A549 (cell line): ENCODE measurements around the gene SEC14L6. TPM values are rescaled to one million over a fixed set of nuclear protein-coding genes. Genes with fewer than 3 reads are reported as not detected.
"Not testable (repeated sequence)": the region's sequence is repeated elsewhere in the genome, so short reads cannot be mapped to it uniquely, and the experiment has no call there.

Experiments
- ATAC-seq, 2 experiments: fragments of 200-7000 bp in 1 of 2; fragments of >200 bp in 1 of 2; cut with Nextera tagmentation in 1 of 2; cut with Tn5 transposase in 1 of 2; 3 replicates each; pipeline versions ENCODE4 v1.8.0 to v1.9.1; 2018 to 2020; ENCODE audit warnings: mild to moderate bottlenecking in 1 of 2, moderate library complexity in 1 of 2
- CTCF ChIA-PET: fragments of 300-600 bp; sonication (Branson Sonifier 250); formaldehyde crosslinking; extraction: SDS; loops from one replicate; lab custom pipeline; 2021; ENCODE audit warnings: antibody characterized with exemption, inconsistent platforms; lab: Yijun Ruan, JAX
- POLR2A ChIA-PET: fragments of 350-600 bp; formaldehyde crosslinking; extraction: SDS; loops from one replicate; lab custom pipeline; 2021; ENCODE audit warnings: antibody characterized with exemption, inconsistent platforms; lab: Yijun Ruan, JAX
- DNase-seq, 2 experiments: peaks; one replicate each; pipeline versions ENCODE4 v3.0.0 to v3.0.0-alpha.2; 2011 to 2016; ENCODE audit warnings: low read depth in 1 of 2, low spot score in 1 of 2
- FAIRE-seq: peaks from 2 replicates; lab custom pipeline; 2011; peaks lifted over from hg19 to GRCh38; lab: Jason Lieb, UNC
- H3K27ac ChIP-seq, 2 experiments: fragments of >200 bp; sonication (Bioruptor Twin); formaldehyde crosslinking; 3 replicates each; pipeline ENCODE4 v1.5.1; 2016 to 2017
- H3K4me1 ChIP-seq: fragments of >200 bp; sonication (Bioruptor Twin); formaldehyde crosslinking; 3 replicates; pipeline ENCODE4 v1.6.1; 2016
- H3K4me2 ChIP-seq: fragments of >200 bp; sonication (Bioruptor Twin); formaldehyde crosslinking; 3 replicates; pipeline ENCODE4 v1.6.1; 2016
- H3K4me3 ChIP-seq: fragments of >200 bp; sonication (Bioruptor Twin); formaldehyde crosslinking; 3 replicates; pipeline ENCODE4 v1.5.1; 2016
- H3K9me3 ChIP-seq: fragments of >200 bp; sonication (Bioruptor Twin); formaldehyde crosslinking; 3 replicates; pipeline ENCODE4 v1.6.1; 2016
- ATOH8 ChIP-seq: fragments of 250-450 bp; sonication (Bioruptor Pico); IDR thresholded peaks from 2 replicates; pipeline ENCODE4 v1.5.0; 2020; ENCODE audit warnings: low read depth, mild to moderate bottlenecking, moderate library complexity
- BCL3 ChIP-seq: fragments of >200 bp; sonication (Bioruptor Twin); formaldehyde crosslinking; IDR thresholded peaks from 3 replicates; pipeline ENCODE4 v1.6.1; 2016
- CBX2 ChIP-seq: fragments of 200-600 bp; sonication (generic); IDR thresholded peaks from 2 replicates; pipeline ENCODE4 v1.6.1; 2016; ENCODE audit warnings: low read depth, mild to moderate bottlenecking, borderline replicate concordance
- CEBPB ChIP-seq, 2 experiments: fragments of >200 bp in 1 of 2; sonication (Bioruptor Twin) in 1 of 2; formaldehyde crosslinking in 1 of 2; IDR thresholded peaks; 2 replicates each; pipeline ENCODE4 v1.6.1; 2012 to 2016
- EHF ChIP-seq: fragments of 250-450 bp; sonication (Bioruptor Pico); IDR thresholded peaks from 2 replicates; pipeline ENCODE4 v1.5.0; 2020; ENCODE audit warnings: mild to moderate bottlenecking
- EHMT2 ChIP-seq: fragments of 200-600 bp; sonication (generic); IDR thresholded peaks from 2 replicates; pipeline ENCODE4 v1.6.1; 2016; ENCODE audit warnings: antibody characterized with exemption, low read depth, mild to moderate bottlenecking, moderate library complexity
- ESRRA ChIP-seq: fragments of 150-350 bp; IDR thresholded peaks from 2 replicates; pipeline ENCODE4 v1.6.1; 2014; ENCODE audit warnings: mild to moderate bottlenecking, low read length, borderline replicate concordance
- FOSL2 ChIP-seq, 2 experiments: fragments of 450-650 bp in 1 of 2; fragments of >200 bp in 1 of 2; sonication (Bioruptor Twin) in 1 of 2; formaldehyde crosslinking; IDR thresholded peaks; 2 replicates each; pipeline versions ENCODE4 v1.5.0 to v1.6.1; 2016 to 2020; ENCODE audit warnings: mild to moderate bottlenecking in 1 of 2, moderate library complexity in 1 of 2
- HEYL ChIP-seq: fragments of 250-450 bp; sonication (Bioruptor Pico); IDR thresholded peaks from 2 replicates; pipeline ENCODE4 v1.8.0; 2021; ENCODE audit warnings: mild to moderate bottlenecking, moderate library complexity
- HOXB5 ChIP-seq: fragments of 250-450 bp; sonication (Bioruptor Pico); IDR thresholded peaks from 2 replicates; pipeline ENCODE4 v1.5.0; 2020; ENCODE audit warnings: mild to moderate bottlenecking, moderate library complexity
- JUNB ChIP-seq: fragments of >200 bp; sonication (Bioruptor Twin); formaldehyde crosslinking; IDR thresholded peaks from 2 replicates; pipeline ENCODE4 v1.6.1; 2016
- KDM1A ChIP-seq: fragments of 200-600 bp; sonication (generic); IDR thresholded peaks from 2 replicates; pipeline ENCODE4 v1.6.1; 2016; ENCODE audit warnings: low read depth, mild to moderate bottlenecking
- NFE2L2 ChIP-seq: fragments of 150-350 bp; conservative IDR thresholded peaks from 2 replicates; pipeline ENCODE4 v1.6.1; 2014; ENCODE audit warnings: low read length
- POLR2A ChIP-seq: IDR thresholded peaks from 2 replicates; pipeline ENCODE4 v1.6.1; 2012; ENCODE audit warnings: mild to moderate bottlenecking, low read length
- RAD21 ChIP-seq, 2 experiments: fragments of >200 bp in 1 of 2; sonication (Bioruptor Twin) in 1 of 2; formaldehyde crosslinking in 1 of 2; IDR thresholded peaks in 1 of 2; conservative IDR thresholded peaks in 1 of 2; 2 replicates in 1 of 2; 3 replicates in 1 of 2; pipeline ENCODE4 v1.6.1; 2012 to 2018; ENCODE audit warnings: inconsistent platforms in 1 of 2
- RCOR1 ChIP-seq: fragments of 150-350 bp; IDR thresholded peaks from 2 replicates; pipeline ENCODE4 v1.6.1; 2014; ENCODE audit warnings: antibody characterized with exemption, low read length, low read depth
- ZC3H11A ChIP-seq: fragments of 450-650 bp; IDR thresholded peaks from 2 replicates; pipeline ENCODE4 v1.6.1; 2014; ENCODE audit warnings: antibody characterized with exemption, mild to moderate bottlenecking
- ZFP36 ChIP-seq: fragments of 450-650 bp; IDR thresholded peaks from 2 replicates; pipeline ENCODE4 v1.6.1; 2014; ENCODE audit warnings: borderline replicate concordance; ENCODE audit not compliant: partially characterized antibody
- ZSCAN20 ChIP-seq: fragments of 250-450 bp; sonication (Bioruptor Pico); IDR thresholded peaks from 2 replicates; pipeline ENCODE4 v1.8.0; 2022; ENCODE audit warnings: mild to moderate bottlenecking, moderate library complexity
- WGBS: methylation state at CpG from one replicate; pipeline ENCODE4 v1.1.6; 2017; ENCODE audit errors: missing lambda C conversion rate; 5-methylcytosine and 5-hydroxymethylcytosine counted together
- polyA plus RNA-seq, 4 experiments: library from polyadenylated mRNA; depleted of rRNA in 3 of 4; stranded (reverse); fragments of >200 nt; fragmentation: RNase III in 1 of 4; extraction: RNeasy Plus Mini Kit Qiagen cat#74134 plus additional on column Dnase treatment in 1 of 4; gene quantifications; 2 replicates in 3 of 4; 3 replicates in 1 of 4; pipeline ENCODE4 v1.2.3, GENCODE V29; 2011 to 2017
- TF ChIP-seq, protein P1 (sequence below): fragments of >200 bp; sonication (Bioruptor Twin); formaldehyde crosslinking; IDR thresholded peaks from 2 replicates; pipeline ENCODE4 v1.6.1; 2016
- TF ChIP-seq, protein P2 (sequence below): fragments of >200 bp; sonication (Bioruptor Twin); formaldehyde crosslinking; IDR thresholded peaks from 3 replicates; pipeline ENCODE4 v1.5.1; 2016

Gene SEC14L6
- polyA plus RNA-seq, 2 of the 4 experiments (the other 2 are of a cell fraction): not detected

DNA sequence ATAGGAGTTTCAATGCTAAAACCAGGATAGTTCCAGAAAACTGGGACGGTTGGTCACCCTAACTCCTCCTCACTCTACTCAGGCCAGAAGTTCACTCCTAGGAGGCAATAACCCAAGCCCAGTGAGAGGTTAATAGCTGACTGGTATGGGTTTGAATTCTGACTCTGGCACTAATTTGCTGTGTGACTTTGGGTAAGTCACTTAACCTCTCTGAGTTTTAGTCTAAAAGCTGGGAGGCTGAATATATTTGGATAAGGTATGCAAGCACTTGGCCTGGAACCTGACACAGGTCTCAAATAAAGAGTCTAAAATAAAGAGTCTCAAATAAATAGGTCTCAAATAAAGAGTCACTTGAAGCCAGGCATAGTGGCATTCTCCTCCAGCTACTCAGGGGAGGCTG lies 6.2 kb upstream of the SEC14L6 start:
- H3K4me2 ChIP-seq: no peak overlapping the region
- FAIRE-seq (no peak), DNase-seq (no peak), ATAC-seq (no peak)
- no peaks in the 10 kb centered on the region for H3K4me1 ChIP-seq
- no peak overlapping the region for H3K4me3 ChIP-seq
- peak; percentile 40 for TF ChIP-seq ZFP36
- no peak for TF ChIP-seq HOXB5 (CRISPR knock-in tag)
- H3K9me3 ChIP-seq: no peaks in the 10 kb centered on the region
- POLR2A ChIA-PET: no interaction called here
- no peak overlapping the region for H3K27ac ChIP-seq
- CTCF ChIA-PET: interaction anchor here (1.1 to 1.6 kb wide), 2 partner anchors 30 to 108 kb away, joined by 3 to 5 read pairs; no protein-coding TSS in a partner anchor
- 0% methylated on average over 1 of the region's 1 CpG for WGBS

DNA sequence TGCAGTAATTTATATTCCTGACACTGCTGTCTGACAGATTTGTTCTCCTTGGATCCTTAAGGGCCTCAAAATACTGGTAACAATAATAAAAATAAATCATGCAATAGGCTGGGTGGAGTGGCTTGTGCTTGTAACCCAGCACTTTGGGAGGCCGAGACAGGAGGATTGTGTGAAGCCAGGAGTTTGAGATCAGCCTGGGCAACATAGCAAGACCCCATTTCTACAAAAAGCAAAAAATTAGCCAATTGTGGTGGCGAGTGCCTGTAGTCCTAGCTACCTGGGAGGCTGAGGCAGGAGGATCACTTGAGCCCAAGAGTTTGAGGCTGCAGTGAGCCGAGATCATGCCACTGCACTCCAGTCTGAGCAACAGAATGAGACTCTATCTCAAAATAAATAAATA lies 5.3 kb upstream of the SEC14L6 start:
- FAIRE-seq, H3K27ac ChIP-seq, H3K4me2 ChIP-seq, H3K9me3 ChIP-seq, H3K4me1 ChIP-seq, POLR2A ChIA-PET, DNase-seq, H3K4me3 ChIP-seq, ATAC-seq: not testable (repeated sequence)
- 91% methylated on average over 3 of the region's 3 CpGs for WGBS
- CTCF ChIA-PET: interaction anchor here (1.6 kb wide), 1 partner anchor 107 kb away, joined by 5 read pairs; no protein-coding TSS in a partner anchor

GRCh38 chr22:30547188-30547587 lies 647 bp upstream of the SEC14L6 start:
- no peak for FAIRE-seq
- TF ChIP-seq HEYL (CRISPR knock-in tag) (no peak), RCOR1 (no peak), POLR2A (no peak), KDM1A (no peak), ATOH8 (no peak), JUNB (no peak), CBX2 (no peak), ZFP36 (no peak), ZSCAN20 (CRISPR knock-in tag) (no peak), ESRRA (no peak), RAD21 (conservative IDR thresholded peaks at IDR 0.05 in 1 of 2, IDR thresholded peaks at IDR 0.05 in 1 of 2) (no peak), ZC3H11A (no peak), FOSL2 (IDR thresholded peaks at IDR 0.05) (no peak), FOSL2 (CRISPR knock-in tag; IDR thresholded peaks at IDR 0.05) (no peak), NFE2L2 (no peak), BCL3 (no peak), EHF (no peak), EHMT2 (no peak), CEBPB (IDR thresholded peaks at IDR 0.05) (no peak)
- TF ChIP-seq, protein P1, sequence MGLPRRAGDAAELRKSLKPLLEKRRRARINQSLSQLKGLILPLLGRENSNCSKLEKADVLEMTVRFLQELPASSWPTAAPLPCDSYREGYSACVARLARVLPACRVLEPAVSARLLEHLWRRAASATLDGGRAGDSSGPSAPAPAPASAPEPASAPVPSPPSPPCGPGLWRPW: no peak
- TF ChIP-seq, protein P2, sequence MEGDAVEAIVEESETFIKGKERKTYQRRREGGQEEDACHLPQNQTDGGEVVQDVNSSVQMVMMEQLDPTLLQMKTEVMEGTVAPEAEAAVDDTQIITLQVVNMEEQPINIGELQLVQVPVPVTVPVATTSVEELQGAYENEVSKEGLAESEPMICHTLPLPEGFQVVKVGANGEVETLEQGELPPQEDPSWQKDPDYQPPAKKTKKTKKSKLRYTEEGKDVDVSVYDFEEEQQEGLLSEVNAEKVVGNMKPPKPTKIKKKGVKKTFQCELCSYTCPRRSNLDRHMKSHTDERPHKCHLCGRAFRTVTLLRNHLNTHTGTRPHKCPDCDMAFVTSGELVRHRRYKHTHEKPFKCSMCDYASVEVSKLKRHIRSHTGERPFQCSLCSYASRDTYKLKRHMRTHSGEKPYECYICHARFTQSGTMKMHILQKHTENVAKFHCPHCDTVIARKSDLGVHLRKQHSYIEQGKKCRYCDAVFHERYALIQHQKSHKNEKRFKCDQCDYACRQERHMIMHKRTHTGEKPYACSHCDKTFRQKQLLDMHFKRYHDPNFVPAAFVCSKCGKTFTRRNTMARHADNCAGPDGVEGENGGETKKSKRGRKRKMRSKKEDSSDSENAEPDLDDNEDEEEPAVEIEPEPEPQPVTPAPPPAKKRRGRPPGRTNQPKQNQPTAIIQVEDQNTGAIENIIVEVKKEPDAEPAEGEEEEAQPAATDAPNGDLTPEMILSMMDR: no peak
- CTCF ChIA-PET: no interaction called here

More at GRCh38 chr22:30547188-30547587, 647 bp upstream of the SEC14L6 start:
- H3K4me1 ChIP-seq: no peaks in the 10 kb centered on the region
- DNase-seq (no peak), ATAC-seq (no peak)
- H3K4me2 ChIP-seq: no peak overlapping the region
- 87% methylated on average over 4 of the region's 4 CpGs for WGBS
- H3K4me3 ChIP-seq: no peak overlapping the region
- POLR2A ChIA-PET: no interaction called here
- H3K27ac ChIP-seq: no peak overlapping the region
- no peaks in the 10 kb centered on the region for H3K9me3 ChIP-seq
